ENCODE measurements around the gene QSOX1.
A peak's percentile ranks its signal among the peaks of the same experiment; 100 is the strongest.

The QSOX1 gene

DNA sequence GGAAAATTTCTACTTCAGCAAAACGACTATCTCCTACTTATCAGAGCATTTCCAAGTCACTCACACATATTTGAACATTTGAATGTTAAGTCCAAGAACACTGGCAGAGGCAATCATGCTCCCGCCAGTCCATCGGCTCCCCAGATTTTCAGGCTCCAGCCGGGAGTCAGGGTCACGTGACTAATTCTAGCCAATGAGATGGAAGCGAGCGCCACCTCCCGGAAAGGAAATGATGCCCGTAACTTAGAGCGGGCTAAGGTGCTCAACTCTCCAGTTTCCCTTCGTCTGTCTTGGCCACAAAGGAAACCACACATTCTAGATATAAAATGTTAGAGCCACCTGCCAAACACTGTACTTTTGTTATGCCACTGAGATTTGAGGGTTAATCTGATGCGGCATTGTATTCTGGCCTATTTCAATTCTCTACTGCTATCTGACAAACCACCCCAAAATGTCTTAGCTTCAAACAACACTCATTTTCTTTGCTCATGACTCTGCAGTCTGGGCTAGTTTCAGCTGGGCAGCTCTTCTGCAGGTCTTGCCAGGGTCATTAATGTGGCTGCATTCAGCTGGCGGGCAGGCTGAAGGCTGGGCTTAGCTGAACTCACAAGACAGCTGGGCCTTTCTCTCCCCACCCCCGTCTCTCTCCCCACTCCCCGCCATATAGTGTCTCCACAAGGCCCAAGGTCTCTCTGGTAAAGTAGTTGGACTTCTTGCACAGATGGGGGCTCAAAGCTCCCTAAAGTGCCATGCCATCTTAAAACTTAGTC lies 58.9 kb downstream of the QSOX1 start:
- TF ChIP-seq POU2F2 (IDR thresholded peaks at IDR 0.05; ENCODE audit: low read depth, low read length) (no peak), POLR2A (IDR thresholded peaks at IDR 0.05; ENCODE audit: low read depth, low read length) (no peak), POLR2AphosphoS5 (IDR thresholded peaks at IDR 0.05; ENCODE audit: low read depth, low read length) (no peak), TAF1 (IDR thresholded peaks at IDR 0.05; ENCODE audit: low read depth, low read length) (no peak), PAX5 (IDR thresholded peaks at IDR 0.05; ENCODE audit: insufficient read depth, low read length, severe bottlenecking) (no peak), SPI1 (IDR thresholded peaks at IDR 0.05; ENCODE audit: low read depth, low read length) (no peak)
- DNase-seq (ENCODE audit: insufficient read length, low spot score) (peak; percentile 72), FAIRE-seq (peak; percentile 83)

- DNase-seq (ENCODE audit: insufficient read length, low spot score): no peak
- FAIRE-seq: no peak
Measured at GRCh38 chr1:180215856-180216625, 61.4 kb downstream of the QSOX1 start.

DNA sequence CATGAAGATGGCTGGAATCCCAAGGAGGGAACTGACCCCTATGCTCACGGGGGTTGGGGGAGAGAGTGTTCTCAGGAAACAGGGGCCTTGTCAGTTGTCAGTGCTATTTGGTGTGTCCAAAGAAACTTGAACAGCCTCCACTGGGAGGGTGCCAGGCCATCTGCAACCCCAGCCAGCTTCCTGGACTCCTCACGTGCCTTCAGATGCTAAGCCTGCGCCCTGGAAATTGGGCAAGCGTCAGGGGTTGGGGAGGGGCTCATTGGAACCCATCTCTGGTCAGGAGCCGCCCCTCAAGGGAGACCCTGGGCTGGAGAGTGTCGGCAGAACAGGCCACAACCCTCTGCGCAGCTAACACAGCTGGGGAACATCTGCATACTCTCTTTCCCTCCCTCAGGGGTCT lies 62.3 kb downstream of the QSOX1 start:
- no peak for TF ChIP-seq POLR2AphosphoS5 (IDR thresholded peaks at IDR 0.05; ENCODE audit: low read depth, low read length)
- no peak for TF ChIP-seq POU2F2 (IDR thresholded peaks at IDR 0.05; ENCODE audit: low read depth, low read length)
- no peak for TF ChIP-seq PAX5 (IDR thresholded peaks at IDR 0.05; ENCODE audit: insufficient read depth, low read length, severe bottlenecking)
- TF ChIP-seq POLR2A (IDR thresholded peaks at IDR 0.05; ENCODE audit: low read depth, low read length): no peak
- TF ChIP-seq TAF1 (IDR thresholded peaks at IDR 0.05; ENCODE audit: low read depth, low read length): no peak
- TF ChIP-seq SPI1 (IDR thresholded peaks at IDR 0.05; ENCODE audit: low read depth, low read length): no peak
- FAIRE-seq (no peak), DNase-seq (ENCODE audit: insufficient read length, low spot score) (no peak)

More at GRCh38 chr1:180215856-180216625, 61.4 kb downstream of the QSOX1 start:
- TF ChIP-seq PAX5 (IDR thresholded peaks at IDR 0.05; ENCODE audit: insufficient read depth, low read length, severe bottlenecking) (no peak), POLR2A (IDR thresholded peaks at IDR 0.05; ENCODE audit: low read depth, low read length) (no peak), POLR2AphosphoS5 (IDR thresholded peaks at IDR 0.05; ENCODE audit: low read depth, low read length) (no peak), POU2F2 (IDR thresholded peaks at IDR 0.05; ENCODE audit: low read depth, low read length) (no peak), TAF1 (IDR thresholded peaks at IDR 0.05; ENCODE audit: low read depth, low read length) (no peak), SPI1 (IDR thresholded peaks at IDR 0.05; ENCODE audit: low read depth, low read length) (no peak)

- no peak for FAIRE-seq
- TF ChIP-seq POU2F2 (IDR thresholded peaks at IDR 0.05; ENCODE audit: low read depth, low read length) (no peak), POLR2AphosphoS5 (IDR thresholded peaks at IDR 0.05; ENCODE audit: low read depth, low read length) (no peak), TAF1 (IDR thresholded peaks at IDR 0.05; ENCODE audit: low read depth, low read length) (no peak), SPI1 (IDR thresholded peaks at IDR 0.05; ENCODE audit: low read depth, low read length) (no peak), PAX5 (IDR thresholded peaks at IDR 0.05; ENCODE audit: insufficient read depth, low read length, severe bottlenecking) (no peak), POLR2A (IDR thresholded peaks at IDR 0.05; ENCODE audit: low read depth, low read length) (no peak)
- DNase-seq (ENCODE audit: insufficient read length, low spot score): no peak
Measured at GRCh38 chr1:180218806-180219765, 64.4 kb downstream of the QSOX1 start.

- FAIRE-seq (no peak), DNase-seq (ENCODE audit: insufficient read length, low spot score) (no peak)
- TF ChIP-seq SPI1 (IDR thresholded peaks at IDR 0.05; ENCODE audit: low read depth, low read length) (no peak), POU2F2 (IDR thresholded peaks at IDR 0.05; ENCODE audit: low read depth, low read length) (no peak), POLR2AphosphoS5 (IDR thresholded peaks at IDR 0.05; ENCODE audit: low read depth, low read length) (no peak), PAX5 (IDR thresholded peaks at IDR 0.05; ENCODE audit: insufficient read depth, low read length, severe bottlenecking) (no peak), TAF1 (IDR thresholded peaks at IDR 0.05; ENCODE audit: low read depth, low read length) (no peak), POLR2A (IDR thresholded peaks at IDR 0.05; ENCODE audit: low read depth, low read length) (no peak)
Measured at GRCh38 chr1:180219776-180220175, 65.1 kb downstream of the QSOX1 start.

- DNase-seq (ENCODE audit: insufficient read length, low spot score) (no peak), FAIRE-seq (no peak)
- no peak for TF ChIP-seq TAF1 (IDR thresholded peaks at IDR 0.05; ENCODE audit: low read depth, low read length)
Measured at GRCh38 chr1:180221462-180221861, 66.8 kb downstream of the QSOX1 start.

DNA sequence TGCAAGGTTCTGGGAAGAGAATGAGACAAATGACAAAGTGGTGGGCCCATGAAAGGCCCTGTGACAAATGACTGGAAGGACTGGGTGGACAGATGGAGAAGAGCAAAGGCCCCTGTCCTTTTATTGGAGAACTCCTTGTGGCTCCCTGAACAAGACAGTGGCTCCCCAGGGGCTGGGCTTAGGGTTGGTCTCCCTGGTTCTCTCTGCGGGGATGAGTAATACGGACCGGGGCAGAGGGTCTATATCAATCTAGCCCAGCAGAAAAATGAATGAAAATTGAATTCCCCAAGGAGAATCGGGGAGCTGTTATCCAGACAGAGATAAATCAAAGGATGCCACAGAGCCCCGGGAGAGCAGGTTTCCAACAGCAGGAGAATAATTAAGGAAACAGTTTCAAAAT lies 70.2 kb downstream of the QSOX1 start:
- DNase-seq (ENCODE audit: insufficient read length, low spot score) (no peak), FAIRE-seq (no peak)
- TF ChIP-seq POLR2AphosphoS5 (IDR thresholded peaks at IDR 0.05; ENCODE audit: low read depth, low read length) (no peak), TAF1 (IDR thresholded peaks at IDR 0.05; ENCODE audit: low read depth, low read length) (no peak), POLR2A (IDR thresholded peaks at IDR 0.05; ENCODE audit: low read depth, low read length) (no peak), SPI1 (IDR thresholded peaks at IDR 0.05; ENCODE audit: low read depth, low read length) (no peak), PAX5 (IDR thresholded peaks at IDR 0.05; ENCODE audit: insufficient read depth, low read length, severe bottlenecking) (no peak), POU2F2 (IDR thresholded peaks at IDR 0.05; ENCODE audit: low read depth, low read length) (no peak)

- FAIRE-seq (no peak), DNase-seq (ENCODE audit: insufficient read length, low spot score) (no peak)
- TF ChIP-seq POLR2AphosphoS5 (IDR thresholded peaks at IDR 0.05; ENCODE audit: low read depth, low read length) (no peak), PAX5 (IDR thresholded peaks at IDR 0.05; ENCODE audit: insufficient read depth, low read length, severe bottlenecking) (no peak), TAF1 (IDR thresholded peaks at IDR 0.05; ENCODE audit: low read depth, low read length) (no peak), SPI1 (IDR thresholded peaks at IDR 0.05; ENCODE audit: low read depth, low read length) (no peak), POLR2A (IDR thresholded peaks at IDR 0.05; ENCODE audit: low read depth, low read length) (no peak), POU2F2 (IDR thresholded peaks at IDR 0.05; ENCODE audit: low read depth, low read length) (no peak)
Measured at GRCh38 chr1:180225403-180225802, 70.7 kb downstream of the QSOX1 start.
